HG03520 (cell line): ENCODE results near the gene ZNF701.
"Not testable (repeated sequence)": the region's sequence is repeated elsewhere in the genome, so short reads cannot be mapped to it uniquely, and the experiment has no call there.

Source experiments
- ATAC-seq: cut with Tn5 transposase; IDR thresholded peaks from one replicate; pipeline ENCODE4 v1.9.1; 2021; ENCODE audit warnings: mild to moderate bottlenecking, moderate library complexity; ENCODE audit not compliant: unreplicated experiment

Gene ZNF701

DNA sequence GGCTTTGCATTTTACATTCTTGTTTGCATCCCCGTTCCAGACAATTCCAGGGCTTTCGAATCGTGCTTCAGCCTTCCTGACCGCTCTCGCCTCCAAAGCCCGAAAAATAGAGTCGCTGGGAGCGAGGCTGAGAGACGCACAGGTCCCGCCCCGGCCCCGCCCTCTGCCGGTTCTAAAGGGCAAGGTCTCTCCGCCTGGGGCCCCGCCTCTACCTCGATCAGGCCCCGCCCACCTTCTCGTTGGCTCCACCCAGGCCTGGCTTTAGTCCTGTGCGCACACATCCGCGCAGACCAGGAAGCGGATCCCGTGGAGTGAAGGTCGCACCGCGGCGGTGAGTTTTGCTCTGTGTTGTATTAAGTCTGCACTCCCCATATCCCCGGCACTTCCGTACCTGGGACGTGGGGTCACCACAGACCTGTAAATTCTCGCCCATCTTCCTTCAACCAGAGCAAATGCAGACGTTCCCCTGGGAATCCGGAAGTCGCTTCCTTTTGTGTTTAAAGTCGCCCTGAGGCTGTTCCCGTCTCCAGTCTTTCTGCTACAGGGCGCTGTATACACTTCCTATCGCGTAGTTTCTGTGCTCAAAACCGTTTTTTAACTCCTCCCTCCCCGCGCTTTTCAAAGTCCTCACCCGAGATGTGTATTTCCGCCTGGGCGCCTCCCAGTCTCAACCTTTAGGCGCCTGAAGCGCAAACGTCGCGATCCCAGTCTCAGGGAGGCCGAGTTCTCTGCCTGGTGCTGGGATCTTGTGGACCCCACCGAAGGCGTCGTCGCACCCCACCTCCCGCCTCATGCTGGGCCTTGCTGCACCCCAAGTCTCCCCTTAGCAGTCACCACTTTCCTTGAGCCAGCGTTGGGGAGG is at the start of gene ZNF701:
Gene ZNF701, plus strand, starts transcription at position 288 of the 862 bp plus-strand sequence. CDS start 3,861 bp downstream, outside the sequence.
- peak; percentile 90 for ATAC-seq

DNA sequence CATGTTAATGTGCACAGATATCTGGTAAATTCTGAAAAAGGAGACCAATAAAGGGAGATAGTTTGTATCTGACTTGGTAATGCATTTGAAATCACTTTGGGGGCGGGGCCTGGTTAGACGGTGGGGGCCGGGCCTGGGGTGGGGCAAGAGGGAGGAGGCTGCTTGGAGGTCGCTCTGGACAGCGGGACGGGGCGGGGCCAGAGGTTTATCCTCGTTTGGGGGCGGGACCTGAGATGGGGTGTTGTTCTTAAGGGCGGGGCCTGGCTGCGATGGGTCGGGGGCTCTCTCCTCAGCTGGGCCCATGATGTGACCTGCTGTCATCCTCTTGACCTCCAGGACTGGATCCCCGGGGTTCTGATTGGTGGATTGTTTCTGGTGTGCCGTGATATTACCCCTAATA is 47.5 kb upstream of the ZNF701 start:
- ATAC-seq = no peak

DNA sequence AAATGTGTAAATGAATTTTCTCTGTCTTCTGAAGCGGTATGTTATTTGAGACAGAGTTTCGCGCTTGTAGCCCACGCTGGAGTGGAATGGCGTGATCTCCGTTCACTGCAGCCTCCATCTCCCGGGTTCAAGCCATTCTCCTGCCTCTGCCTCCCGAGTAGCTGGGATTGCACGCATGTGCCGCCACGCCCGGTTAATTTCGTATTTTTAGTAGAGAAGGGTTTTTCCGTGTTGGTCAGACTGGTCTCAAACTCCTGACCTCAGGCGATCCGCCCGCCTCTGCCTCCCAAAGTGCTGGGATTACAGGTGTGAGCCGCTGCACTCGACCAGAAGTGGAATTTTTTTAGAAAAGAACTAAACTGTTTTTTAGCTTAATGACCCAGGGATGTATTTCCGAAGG is 46.0 kb upstream of the ZNF701 start:
- ATAC-seq = no peak

DNA sequence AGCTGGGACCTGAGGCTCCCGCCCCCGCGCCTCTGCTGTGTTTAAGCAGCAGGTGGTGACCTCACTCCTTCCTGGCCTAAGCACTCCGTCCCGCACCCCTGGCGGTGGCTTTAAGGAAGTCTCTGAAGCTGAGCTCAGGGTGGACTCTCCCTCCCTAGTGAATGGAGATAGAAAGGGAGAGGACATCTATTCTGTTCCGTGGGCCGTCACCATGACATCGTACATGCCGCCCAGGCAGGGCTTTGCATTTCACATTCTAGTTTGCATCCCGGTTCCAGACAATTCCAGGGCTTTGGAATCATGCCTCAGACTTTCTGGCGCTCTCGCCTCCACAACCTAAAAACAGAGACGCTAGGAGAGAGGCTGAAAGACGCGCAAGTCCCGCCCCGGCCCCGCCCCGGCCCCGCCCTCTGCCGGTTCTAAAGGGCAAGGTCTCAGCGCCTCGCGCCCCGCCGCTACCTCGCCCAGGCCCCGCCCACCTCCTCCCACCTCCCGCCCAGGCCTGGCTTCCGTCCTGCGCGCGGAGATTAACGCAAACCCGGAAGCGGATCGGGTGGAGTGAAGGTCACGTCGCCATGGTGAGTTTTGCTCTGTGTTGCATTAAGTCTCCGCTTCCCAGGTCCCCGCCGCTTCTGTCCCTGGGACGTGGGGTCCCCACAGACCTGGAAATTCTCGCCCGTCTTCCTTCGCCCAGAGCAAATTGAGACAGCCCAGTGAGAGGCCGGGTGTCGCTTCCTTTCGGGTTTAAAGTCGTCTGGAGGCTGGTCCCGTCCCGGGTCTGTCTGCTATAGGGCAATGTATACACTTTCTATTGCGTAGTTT is 42.7 kb upstream of the ZNF701 start, which contains the start of gene ZNF808:
Gene ZNF808, plus strand, starts transcription at position 535 of the 822 bp plus-strand sequence. CDS start 15,617 bp downstream, outside the sequence.
- peak; percentile 76 for ATAC-seq

DNA sequence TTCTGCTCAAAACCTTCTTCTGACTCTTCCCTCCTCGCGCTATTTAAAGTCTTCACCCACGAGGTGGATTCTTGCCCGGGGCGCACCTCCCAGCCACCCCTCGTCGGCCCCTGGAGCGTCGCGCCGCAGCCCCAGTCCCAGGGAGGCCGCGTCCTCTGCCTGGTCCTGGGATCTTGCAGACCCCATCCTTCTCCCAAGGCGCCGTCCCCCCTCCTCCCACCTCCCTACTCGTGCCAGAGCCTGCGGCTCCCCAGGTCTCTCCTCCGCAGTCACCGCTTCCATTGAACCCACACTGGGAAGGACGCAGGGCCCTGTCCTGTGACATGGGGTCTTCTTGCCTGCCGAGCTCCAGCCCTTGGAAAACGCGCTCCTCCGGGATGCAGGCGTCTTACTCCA is 42.1 kb upstream of the ZNF701 start:
- ATAC-seq = peak; percentile 20

DNA sequence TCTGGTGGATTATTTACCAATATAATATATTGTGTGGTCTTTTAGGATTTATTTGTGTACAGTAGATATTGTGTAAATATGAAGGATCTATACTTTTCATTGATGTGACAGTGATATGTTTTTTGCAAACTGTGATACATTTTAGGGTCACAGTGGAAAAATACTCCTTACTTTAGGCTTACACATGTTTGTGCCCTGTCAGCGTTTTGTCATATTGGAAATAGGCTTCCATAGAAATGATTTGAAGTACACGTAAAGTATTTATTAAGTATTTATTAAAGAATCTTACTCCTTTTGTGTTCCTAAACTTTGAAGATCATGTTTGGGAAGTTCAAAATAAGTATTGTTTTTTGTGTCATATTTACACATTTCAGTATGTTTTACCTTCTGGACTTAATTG is 37.6 kb upstream of the ZNF701 start:
- ATAC-seq = no peak

DNA sequence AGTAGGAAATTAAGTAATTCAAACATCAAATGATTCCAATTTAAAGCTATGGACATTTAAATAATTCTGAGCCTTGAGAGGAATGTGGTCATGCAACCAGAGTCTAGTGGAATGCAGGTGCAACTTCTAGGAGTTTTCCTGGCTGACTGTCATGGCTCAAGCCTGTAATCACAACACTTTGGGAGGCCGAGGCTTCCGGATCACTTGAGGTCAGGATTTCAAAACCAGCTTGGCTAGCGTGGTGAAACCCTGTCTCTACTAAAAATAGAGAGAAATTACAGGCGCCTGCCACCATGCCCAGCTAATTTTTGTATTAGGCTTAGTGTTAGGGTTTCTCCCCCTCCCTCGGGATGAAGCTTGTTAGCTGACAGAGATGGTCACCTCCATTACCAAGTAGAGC is 36.2 kb upstream of the ZNF701 start:
- ATAC-seq = no peak

DNA sequence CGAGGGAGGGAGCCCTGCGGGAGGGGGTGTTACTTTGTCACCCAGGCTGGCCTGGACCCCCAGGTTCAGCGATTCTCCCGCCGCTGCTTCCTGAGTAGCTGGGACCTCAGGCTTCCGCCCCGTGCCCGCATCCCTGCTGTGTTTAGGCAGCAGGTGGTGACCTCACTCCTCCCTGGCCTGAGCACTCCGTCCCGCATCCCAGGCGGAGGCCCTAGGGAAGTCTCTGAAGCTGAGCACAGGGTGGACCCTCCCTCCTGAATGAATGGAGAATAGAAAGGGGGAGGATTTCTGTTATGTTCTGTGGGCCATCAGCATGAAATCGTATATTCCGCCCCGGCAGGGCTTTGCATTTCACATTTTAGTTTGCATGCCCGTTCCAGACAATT is 34.7 kb upstream of the ZNF701 start:
- ATAC-seq = not testable (repeated sequence)

DNA sequence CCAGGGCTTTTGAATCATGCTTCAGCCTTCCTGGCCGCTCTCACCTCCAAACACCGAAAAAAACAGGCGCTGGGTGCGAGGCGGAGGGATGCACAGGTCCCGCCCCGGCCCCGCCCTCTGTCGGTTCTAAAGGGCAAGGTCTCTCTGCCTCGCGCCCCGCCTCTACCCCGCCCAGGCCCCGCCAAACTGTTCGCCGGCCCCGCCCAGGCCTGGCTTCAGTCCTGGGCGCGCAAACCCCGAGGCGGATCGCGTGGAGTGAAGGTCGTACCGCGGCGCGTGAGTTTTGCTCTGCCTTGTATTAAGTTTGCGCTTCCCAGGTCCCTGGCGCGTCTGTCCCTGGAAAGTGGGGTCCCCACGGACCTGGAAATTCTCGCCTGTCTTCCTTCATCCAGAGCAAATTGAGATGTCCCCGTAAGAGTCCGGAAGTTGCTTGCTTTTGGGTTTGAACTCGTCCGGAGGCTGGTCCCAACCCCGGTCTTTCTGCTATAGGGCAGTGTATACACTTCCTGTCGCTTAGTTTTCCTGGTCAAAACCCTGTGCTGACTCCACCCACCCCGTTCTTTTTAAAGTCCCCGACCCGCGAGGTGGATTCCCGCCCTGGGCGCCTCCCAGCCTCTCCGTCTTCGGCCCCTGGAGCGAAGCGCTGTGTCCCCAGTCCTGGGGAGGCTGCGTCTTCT is 34.2 kb upstream of the ZNF701 start:
- peak; percentile 85 for ATAC-seq

DNA sequence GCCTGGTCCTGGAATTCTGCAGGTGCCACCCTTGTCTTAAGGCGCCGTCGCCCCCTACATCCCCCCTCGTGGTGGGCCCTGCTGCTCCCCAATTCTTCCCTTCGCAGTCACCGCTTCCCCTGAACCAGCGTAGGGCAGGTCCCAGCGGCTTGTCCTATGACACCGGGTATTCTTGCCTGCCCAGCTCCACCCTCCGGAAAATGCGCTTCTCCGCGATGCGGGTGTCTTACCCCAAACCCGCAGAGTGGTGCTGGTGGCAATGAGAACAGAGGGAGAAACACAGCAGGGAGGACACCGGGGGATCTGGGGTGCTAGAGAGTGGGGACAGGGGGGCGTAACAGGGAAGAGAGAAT is 33.7 kb upstream of the ZNF701 start:
- ATAC-seq = no peak

DNA sequence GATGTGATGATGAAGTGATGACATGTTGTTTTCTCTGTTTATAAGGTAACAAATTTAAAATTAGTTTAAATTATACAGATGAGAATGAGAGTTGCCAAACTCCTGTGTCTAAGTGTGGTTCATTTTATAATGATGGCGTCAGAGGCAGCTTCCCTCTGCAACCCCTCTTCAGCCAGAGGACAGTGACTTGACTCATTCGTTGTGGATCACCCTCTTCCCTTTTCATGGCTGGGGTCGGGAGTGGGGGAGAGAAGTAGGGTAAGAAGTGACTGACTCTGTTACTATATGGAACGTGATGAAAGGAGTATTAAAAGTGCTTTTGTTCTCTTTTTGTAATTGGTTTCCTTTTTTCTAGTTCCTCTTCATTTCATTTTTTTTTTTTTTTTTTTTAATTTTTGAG is 31.3 kb upstream of the ZNF701 start:
- ATAC-seq = not testable (repeated sequence)

DNA sequence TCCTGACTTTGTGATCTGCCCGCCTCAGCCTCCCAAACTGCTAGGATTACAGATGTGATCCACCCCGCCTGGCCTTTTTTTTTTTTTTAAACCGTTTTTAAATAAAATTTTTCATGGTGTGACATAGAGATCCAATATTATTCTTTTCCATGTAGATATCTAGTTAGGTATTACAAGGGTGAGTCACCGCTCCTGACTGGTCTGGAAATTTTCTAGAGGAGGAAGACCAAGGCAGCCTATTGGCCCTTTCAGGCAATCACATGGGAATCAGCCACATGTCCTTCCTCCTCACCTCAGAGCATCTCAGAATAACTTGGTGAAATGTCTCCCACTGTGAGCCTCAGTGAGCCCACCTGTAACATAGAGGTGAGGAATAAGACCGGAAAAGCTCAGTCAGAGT is 28.9 kb upstream of the ZNF701 start:
- ATAC-seq = not testable (repeated sequence)

DNA sequence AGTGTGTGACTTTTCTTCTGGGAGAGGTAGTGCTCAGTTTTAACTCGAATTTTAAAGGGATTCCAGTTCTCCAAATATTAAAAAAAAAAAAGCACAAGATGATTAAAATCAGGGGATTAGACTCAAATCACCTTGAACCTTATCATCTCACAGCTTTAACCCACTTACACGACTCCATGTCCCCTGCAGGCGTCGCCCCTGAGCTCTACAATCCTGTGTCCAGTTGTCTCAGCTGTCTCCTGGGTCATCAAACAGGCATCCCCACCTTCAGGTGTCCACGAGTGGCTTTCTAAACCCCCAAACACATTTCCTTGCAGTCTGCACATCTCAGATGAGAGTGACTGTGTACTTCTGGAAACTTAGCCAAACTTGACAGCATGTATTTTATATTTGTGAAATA is 28.5 kb upstream of the ZNF701 start:
- no peak for ATAC-seq

DNA sequence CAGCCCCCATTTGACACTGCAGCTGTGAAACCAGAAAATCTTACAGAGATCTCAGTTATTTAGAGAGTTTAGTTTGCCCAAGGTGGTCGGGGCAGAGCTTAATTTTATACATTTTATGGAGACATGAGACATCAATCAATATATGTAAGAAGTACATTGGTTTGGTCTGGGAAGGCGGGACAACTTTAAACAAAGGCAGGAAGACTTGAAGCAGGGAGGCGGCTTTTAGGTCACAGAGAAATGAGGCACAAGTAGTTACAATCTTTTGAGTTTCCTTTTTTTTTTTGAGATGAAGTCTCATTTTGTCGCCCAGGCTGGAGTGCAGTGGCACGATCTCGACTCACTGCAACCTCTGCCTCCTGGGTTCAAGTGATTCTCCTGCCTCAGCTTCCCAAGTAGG is 27.5 kb upstream of the ZNF701 start:
- not testable (repeated sequence) for ATAC-seq

DNA sequence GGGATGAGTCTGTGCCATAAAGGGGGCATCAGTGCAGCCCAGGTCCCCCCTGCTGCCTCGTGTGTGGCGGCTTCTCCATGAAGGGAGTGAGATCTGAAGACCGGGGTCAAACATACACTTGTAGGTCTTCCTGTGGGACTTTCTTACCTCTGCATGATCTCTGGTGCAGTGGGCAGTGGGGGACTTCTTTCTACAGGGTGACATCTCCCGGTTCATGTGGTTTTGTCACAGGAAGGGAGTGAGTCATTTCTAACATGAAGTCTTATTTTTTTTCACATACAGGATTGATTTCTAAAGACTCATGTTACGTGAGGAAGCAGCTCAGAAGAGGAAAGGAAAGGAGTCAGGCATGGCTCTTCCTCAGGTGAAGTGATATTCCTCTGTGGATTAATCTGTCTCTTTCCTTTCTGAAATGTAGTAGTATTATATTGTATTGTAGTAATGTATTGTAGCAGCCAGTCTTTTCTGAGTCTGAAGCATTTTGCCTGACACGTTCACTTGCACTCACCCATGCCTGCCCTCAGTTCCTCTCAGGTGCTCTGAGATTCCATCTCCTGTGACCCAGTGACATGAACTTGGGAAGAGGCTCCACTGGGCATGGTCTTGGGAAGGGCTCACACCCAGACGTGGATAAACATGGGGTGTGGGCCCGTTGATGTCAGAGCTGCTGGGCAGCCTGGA is 27.0 kb upstream of the ZNF701 start:
- no peak for ATAC-seq

DNA sequence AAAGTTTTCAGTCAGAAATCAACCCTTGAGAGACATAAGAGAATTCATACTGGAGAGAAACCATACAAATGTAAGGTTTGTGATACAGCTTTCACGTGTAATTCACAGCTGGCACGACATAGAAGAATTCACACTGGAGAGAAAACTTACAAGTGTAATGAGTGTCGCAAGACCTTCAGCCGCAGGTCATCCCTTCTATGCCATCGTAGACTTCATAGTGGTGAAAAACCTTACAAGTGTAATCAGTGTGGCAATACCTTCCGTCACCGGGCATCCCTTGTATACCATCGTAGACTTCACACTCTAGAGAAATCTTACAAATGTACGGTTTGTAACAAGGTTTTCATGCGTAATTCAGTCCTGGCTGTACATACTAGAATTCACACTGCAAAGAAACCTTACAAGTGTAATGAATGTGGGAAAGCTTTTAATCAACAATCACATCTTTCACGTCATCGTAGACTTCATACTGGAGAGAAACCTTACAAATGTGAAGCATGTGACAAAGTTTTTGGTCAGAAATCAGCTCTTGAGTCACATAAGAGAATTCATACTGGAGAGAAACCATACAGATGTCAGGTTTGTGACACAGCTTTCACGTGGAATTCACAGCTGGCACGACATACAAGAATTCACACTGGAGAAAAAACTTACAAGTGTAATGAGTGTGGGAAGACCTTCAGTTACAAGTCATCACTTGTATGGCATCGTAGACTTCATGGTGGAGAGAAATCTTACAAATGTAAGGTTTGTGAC is 15.7 kb upstream of the ZNF701 start:
- no peak for ATAC-seq

DNA sequence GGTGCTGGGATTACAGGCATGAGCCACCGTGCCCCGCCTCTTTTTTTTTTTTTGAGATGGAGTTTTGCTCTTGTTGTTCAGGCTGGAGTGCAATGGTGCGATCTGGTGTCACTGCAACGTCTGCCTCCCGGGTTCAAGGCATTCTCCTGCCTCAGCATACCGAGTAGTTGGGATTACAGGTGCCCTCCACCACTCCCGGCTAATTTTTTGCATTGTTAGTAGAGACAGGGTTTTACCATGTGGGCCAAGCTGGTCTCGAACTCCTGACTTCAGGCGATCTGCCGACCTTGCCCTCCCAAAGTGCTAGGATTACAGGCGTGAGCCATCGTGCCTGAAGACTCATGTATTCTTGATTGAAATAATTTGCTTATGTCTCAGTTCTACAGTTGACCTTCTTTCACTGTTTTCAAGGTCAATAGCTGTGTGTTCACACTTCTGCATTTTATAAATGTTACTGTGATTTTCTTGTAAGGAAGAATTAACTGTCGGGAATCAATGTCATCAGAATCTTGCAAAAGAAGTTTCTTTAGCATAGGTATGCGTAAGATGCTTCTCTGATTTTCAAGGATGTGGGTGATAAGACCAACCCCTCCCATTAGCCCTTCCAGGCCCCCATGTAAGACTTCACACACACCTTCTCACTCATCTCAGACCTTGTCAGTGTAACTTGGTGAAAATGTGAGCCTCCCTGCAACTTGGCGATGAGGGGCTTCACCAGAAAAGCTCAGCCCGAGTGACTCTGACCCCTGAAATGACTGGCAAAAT is 12.7 kb upstream of the ZNF701 start:
- ATAC-seq = no peak

DNA sequence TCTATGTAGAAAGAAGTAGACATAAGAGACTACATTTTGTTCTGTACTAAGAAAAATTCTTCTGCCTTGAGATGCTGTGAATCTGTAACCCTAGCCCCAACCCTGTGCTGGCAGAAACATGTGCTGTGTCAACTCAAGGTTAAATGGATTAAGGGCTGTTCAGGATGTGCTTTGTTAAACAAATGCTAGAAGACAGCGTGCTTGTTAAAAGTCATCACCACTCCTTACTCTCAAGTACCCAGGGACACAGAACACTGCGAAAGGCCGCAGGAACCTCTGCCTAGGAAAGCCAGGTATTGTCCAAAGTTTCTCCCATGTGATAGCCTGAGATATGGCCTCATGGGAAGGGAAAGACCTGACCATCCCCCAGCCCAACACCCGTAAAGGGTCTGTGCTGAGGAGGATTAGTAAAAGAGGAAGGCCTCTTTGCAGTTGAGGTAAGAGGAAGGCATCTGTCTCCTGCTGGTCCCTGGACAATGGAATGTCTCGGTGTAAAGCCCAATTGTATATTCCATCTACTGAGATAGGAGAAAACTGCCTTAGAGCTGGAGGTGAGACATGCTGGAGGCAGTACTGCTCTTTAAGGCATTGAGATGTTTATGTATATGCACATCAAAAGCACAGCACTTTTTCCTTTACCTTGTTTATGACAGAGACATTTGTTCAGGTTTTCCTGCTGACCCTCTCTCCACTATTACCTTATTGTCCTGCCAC is 11.2 kb upstream of the ZNF701 start:
- ATAC-seq = not testable (repeated sequence)

DNA sequence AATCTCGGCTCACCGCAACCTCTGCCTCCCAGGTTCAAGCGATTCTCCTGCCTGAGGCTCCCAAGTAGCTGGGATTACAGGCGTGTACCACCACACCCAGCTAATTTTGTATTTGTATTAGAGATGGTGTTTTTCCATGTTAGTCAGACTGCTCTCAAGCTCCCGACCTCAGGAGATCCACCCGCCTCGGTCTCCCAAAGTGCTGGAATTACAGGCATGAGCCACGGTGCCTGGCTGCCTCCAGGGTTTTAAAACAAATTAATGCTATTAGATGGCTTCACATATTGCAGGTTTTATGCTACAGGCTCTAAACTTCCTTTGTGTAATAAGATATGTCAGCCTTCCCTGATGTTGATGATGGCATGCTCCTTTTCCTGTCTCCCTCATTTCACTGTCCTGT is 8.5 kb upstream of the ZNF701 start:
- not testable (repeated sequence) for ATAC-seq
